Dedifferentiated amniotic fluid mesenchymal stem cell (primary cell): ENCODE measurements around the gene FANCI.

Experiments used
- DNase-seq: peaks from one replicate; pipeline ENCODE4 v3.0.0-alpha.2; 2016; ENCODE audit errors: extremely low spot score

FANCI gene

DNA sequence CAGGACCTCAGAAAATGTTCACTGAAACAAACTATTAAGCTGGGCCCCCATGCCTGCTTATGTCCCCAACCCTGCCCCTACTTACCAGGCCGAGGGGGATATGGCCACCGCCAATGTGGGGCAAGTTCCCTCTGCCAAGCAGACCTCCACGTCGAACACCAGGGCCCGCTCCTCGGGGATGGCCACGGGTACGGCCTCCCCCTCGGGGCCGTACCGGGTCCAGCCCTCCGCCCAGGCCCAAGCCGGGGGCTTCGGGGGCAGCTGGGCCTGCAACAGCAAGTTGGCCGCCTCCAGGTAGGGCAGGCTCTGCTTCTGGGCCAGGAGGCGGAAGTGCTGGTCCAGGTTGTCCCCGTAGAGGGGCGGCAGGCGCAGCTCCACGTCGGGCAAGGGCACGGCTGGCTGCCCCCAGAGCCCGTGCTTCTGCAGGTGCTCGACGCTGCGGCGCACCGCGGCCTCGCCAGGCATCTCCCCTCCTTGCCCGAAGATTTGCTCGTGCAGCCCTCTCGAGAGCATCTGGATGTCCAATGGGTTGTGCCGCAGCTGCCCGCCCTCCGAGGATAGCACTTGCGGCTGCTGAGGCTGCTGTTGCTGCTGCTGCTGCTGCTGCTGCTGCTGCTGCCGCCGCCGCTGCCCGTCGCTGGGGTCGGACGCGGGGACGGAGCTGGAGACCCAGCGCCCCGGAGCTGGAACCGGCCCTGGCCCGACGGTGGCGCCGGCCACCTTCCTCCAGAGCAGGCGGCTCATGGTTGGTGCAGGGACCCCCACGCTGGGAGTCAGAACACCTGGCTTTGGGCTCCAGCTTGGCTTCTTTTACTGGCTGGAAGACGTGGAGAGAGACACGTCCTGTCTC is 89.5 kb downstream of the FANCI start:
- no peak for DNase-seq

DNA sequence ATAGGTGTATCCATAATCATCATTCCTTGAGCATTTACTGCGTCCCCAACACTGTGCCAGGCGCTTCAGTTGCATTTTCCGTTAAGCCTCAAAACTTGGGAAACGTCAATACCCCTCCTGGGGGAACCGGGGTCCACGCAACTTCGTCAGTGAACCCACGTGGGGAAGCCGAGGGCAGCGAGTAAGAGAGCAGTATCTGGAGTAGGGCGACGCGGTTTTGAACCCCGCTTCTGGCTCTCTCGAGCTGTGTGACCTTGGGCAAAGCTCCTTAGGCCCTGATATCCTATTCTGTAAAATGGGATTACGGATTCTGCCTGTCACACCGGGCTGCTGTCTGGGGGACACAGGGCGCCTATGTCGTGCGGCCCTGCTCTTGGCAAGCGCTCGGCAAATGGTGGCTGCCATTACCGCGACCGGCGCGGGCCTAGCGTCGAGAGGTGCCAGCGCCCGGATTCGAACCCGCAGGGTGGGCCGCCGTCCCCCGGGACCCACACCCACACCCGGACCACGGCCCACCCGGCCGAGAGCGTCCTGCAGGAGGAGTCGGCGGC is 90.3 kb downstream of the FANCI start:
- no peak for DNase-seq

- peak; percentile 98 for DNase-seq
Observed at GRCh38 chr15:89334510-89335297, 90.9 kb downstream of the FANCI start, which contains the start of gene POLG. Gene POLG (minus strand): TSS chr15:89334824. CDS start chr15:89333754, 1,070 bp downstream.

GRCh38 chr15:89335298-89336041 is 91.7 kb downstream of the FANCI start:
- DNase-seq, result no peak

- DNase-seq, result no peak
Observed at GRCh38 chr15:89338036-89338435, 94.3 kb downstream of the FANCI start.

DNA sequence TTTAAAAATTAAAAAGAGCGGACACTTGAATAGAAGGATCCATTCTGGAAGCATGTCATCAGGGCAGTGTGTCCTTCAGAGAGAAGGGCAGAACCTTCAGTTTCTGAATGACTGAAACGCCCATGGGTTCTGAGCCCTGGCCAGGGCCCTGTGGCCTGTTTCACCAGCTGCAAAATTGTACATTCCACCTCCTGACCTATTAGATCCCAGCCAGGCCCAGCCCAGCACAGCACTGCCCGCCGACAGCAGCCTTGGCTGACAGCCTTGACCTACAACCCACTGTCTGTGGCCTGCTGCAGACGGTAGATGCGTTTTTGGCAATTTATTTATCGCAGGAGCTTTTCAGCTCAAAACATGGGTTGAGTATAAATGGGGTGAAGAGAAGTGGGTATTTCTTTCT is 96.8 kb downstream of the FANCI start:
- no peak for DNase-seq

GRCh38 chr15:89341316-89342005 is 97.7 kb downstream of the FANCI start:
- no peak for DNase-seq

DNA sequence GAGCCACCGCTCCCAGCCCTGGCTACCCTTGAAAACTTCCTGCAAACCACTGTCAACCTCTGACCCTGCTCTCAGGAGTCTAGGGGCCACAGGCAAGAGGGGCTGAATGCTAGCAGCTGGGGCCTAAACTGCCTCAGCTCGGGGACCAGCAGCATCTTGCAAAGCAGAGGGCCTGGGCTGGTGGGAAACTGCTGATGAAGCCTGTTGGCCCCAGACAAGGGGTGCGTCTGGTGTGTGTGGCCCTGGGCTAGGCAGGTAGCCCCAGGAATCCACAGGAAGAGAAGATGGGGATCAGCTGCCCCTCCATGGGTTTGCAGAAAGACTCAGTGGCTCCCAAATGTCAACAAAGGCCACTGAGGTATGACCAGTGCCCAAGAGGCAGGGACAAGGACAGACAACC is 99.1 kb downstream of the FANCI start:
- DNase-seq, result no peak

DNA sequence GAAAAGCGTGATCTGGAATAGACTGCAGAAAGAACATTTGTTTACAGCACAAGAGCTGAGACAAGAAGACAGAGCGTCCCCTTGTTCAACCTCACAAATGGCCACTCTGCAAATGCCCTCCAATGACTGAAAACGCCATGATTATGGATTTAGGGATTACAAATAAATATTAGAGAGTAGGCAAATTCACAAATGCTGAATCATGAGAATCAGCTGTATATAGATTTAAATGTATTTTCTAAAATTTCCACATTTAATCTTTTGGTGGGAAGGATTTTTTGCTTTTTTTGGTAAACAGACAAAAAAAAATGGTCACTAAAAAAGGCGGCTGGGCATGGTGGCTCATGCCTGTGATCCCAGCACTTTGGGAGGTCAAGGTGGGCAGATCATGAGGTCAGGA is 101.5 kb downstream of the FANCI start:
- no peak for DNase-seq

GRCh38 chr15:89346516-89347231 is 102.9 kb downstream of the FANCI start:
- DNase-seq, result no peak

GRCh38 chr15:89349206-89349558 is 105.4 kb downstream of the FANCI start:
- no peak for DNase-seq

- DNase-seq, result no peak
Observed at GRCh38 chr15:89352476-89352875, 108.7 kb downstream of the FANCI start.

- DNase-seq, result no peak
Observed at GRCh38 chr15:89353991-89354390, 110.2 kb downstream of the FANCI start.

DNA sequence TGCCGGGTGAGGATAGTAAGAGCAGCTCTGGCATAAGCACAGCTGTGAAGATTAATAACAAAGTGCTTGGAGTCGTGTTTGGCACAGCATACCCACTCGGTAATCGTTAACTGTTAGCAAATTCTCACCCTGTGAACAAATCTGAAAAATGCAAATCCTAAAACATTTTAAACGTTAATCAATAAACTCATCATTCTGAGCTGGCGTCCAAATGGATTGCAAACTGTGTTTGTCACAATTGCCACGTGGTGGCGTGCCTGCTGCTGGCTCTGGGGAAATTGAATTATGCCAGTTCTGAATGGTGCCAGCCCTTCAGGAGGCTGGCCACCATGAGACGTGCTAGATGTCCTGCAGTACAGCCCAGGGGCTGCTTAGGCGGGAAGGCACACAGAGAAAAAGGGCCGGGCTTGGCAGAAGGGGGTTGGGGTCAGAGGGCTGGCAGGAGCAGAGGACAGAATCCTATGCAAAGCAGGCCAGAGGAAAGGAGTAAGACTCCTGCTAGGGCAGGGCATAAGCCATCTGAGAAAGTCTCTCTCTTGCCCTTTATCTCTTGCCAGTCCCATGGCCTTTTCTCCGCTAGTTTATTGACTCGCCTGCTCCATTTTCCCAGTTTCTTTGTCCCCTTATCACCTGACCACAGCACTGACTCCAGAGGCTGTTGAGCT is 113.0 kb downstream of the FANCI start:
- no peak for DNase-seq

DNA sequence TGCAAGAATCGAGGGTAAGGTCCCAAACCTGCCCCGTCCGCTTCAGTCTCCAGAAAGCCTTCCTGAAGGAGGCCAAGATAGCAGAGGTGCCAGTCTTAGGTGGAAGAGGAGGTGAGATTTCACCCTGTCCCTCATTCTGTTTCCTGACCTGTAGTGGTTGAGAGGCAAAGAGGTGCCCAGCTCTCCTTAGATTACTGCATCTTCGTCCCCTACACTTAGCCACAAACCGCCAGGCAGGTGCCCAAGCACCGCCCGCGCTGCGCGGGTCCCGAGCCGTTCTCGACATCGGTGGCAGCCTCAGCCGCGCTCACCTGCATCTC is 114.6 kb downstream of the FANCI start:
- DNase-seq, result no peak

- DNase-seq, result peak; percentile 40
Observed at GRCh38 chr15:89358755-89359439, 115.1 kb downstream of the FANCI start.

DNA sequence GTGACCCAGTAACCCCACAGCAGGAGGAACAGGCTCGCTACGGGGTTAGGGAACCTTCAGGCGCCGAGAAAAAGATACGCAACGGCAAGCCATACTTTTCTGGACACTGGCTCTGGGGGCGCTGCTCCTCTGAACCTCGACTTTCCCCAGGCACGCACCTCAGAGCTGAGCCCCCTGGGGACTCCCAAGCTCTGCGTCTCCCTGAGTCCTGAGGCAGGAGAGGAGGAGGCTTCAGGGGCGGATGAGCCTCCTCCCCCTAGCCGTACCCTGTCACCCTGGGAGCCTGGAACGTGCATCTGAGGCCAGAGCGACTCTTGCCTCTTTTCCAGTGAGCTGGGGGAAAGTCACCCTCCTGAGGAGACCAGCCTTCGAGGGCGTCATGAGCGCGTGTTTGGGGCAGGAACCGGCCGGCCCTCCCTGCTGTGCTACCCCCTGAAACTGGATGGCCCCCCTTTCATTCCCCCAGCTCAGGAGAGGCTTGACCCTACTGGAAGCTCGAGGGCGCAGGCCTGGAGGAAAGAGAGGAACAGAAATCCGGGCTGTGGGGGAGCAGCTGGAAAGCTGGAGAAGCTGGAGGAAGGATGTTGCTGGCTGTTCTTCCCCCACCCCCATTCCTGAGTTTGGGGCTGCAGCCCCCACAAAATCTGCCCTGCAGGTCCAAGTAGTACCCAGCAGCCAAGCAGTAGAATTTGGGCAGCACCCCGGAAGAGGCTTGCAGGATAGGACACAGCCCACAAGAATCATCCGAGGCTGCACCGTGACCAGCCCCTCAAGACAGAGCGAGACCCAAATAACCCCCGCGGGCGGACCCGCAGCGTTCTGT is 115.9 kb downstream of the FANCI start:
- no peak for DNase-seq

- DNase-seq, result no peak
Observed at GRCh38 chr15:89360294-89360971, 116.7 kb downstream of the FANCI start.
